CMK (cell line): ENCODE results near the gene HINFP.
A peak's percentile ranks its signal among the peaks of the same experiment; 100 is the strongest.
"Not testable (repeated sequence)": the region's sequence is repeated elsewhere in the genome, so short reads cannot be mapped to it uniquely, and the experiment has no call there.

Experiments used
- DNase-seq: peaks from one replicate; pipeline ENCODE4 v3.0.0-alpha.2; 2010; ENCODE audit warnings: low read depth

HINFP gene

GRCh38 chr11:119117004-119117706 lies 4.2 kb upstream of the HINFP start:
- no peak for DNase-seq

GRCh38 chr11:119118227-119118626 lies 3.2 kb upstream of the HINFP start:
- DNase-seq: no peak

GRCh38 chr11:119118946-119119345 lies 2.4 kb upstream of the HINFP start:
- DNase-seq: no peak

- DNase-seq: no peak
These were observed 757 bp upstream of the HINFP start for GRCh38 chr11:119120639-119121007.

GRCh38 chr11:119121811-119122124 lies 388 bp downstream of the HINFP start:
- DNase-seq: no peak

DNA sequence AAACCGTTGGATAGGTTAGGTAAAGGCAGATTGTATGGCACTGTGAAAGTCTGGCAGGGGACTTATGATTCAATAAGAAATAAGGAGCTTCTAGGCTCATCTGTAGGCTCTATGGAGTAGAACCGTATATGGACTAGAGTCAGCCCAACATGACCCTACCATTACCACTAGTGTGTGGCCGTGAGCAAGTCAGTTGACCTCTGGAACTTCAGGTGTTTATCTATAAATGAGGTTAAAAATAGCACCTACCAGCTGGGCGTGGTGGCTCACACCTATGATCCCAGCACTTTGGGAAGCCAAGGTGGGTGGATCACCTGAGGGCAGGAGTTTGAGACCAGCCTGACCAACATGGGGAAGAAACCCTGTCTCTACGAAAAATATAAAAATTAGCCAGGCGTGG lies 4.4 kb downstream of the HINFP start:
- no peak for DNase-seq

GRCh38 chr11:119126675-119127268 lies 5.4 kb downstream of the HINFP start:
- no peak for DNase-seq

GRCh38 chr11:119130662-119131061 lies 9.3 kb downstream of the HINFP start:
- no peak for DNase-seq

- DNase-seq: no peak
These were observed 13.1 kb downstream of the HINFP start for GRCh38 chr11:119134389-119134978.

DNA sequence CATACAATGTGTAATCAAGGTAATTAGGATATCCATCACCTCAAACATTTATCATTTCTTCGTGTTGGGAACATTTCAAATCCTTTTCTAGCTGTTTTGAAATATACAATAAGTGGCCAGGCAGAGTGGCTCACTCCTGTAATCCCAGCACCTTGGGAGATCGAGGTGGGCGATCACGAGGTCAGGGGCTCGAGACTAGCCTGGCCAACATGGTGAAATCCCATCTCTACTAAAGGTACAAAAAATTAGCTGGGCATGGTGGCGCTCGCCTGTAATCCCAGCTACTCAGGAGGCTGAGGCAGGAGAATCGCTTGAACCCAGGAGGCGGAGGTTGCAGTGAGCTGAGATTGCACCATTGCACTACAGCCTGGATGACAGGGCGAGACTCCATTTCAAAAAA lies 17.9 kb downstream of the HINFP start:
- DNase-seq: not testable (repeated sequence)

DNA sequence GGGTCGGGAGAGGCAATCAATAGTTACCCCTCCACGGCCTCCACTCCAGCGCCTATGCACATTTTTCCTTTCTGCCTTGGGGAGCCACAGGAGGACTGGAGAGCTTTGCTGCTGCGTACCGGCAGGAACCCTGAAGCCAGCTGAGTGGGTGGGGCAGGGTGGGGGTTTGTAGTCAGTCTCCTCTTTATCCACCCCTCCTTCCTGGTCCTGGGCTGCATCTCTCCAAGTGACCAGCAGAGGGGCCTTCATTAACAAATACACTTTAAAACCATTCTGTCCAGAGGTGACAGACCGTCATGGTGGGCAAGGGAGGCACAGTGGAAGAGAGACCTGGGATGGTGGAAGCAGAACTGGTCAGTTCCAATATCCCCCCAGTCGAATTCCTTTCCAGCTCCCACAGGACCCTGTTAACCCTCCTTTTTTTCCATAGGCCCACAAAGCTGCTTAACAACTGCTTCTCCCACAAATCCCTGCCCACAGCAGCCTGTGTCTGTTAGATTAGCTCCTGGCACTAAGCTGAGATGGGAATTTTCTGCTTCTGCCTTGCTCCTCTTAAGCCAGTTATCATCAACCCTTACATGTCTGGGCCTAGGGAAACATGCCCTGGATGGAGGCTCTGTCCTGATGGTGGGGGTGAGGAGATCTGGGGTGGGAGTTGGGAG lies 23.6 kb downstream of the HINFP start:
- DNase-seq: peak; percentile 56

- no peak for DNase-seq
These were observed 24.2 kb downstream of the HINFP start for GRCh38 chr11:119145551-119145950.

- no peak for DNase-seq
These were observed 26.4 kb downstream of the HINFP start for GRCh38 chr11:119147604-119148333.

GRCh38 chr11:119148720-119149017 lies 27.3 kb downstream of the HINFP start:
- DNase-seq: no peak

DNA sequence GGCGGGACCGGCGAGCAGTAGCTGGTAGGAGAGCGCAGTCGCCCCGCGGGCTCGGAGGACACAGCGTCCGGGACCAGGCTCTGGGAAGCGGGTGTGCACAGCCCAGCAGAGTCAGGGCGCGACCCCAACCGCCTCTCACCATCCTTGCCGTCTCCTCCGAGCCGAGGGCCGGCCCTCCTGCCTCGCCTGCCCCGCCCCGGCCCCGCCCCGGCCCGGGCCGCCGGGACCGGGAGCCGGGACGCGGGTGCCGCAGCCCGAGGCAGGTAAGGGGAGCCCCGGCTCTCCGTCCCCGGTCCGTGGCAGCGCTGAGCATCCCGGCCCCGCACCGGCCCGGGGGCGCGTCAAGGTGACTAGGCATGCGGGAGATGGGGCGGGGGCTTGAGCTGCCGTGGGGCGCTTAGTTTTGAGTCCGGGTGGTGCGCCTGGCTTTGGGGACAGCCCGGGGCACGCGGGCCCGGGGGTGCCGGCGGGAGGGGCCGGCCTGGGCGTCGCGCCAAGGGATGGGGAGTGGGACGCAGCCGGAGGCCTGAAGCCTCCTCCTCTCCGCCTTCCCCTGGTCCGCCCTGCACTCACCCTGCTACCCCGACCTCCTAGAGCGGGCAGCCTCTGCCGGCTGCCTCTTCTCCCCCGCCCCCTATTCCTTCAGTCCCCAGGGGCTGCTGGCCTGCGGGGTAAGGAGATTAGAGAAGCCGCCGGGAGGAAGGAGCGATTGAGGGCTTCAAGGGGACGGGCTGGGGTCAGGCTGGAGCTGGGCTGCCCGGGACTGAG lies 27.8 kb downstream of the HINFP start, which contains the start of gene ABCG4:
TSS of gene ABCG4 (plus strand) at position 35 of the 768 bp plus-strand sequence. CDS start 914 bp downstream, outside the sequence.
- DNase-seq: no peak

GRCh38 chr11:119149786-119150275 lies 28.5 kb downstream of the HINFP start:
- no peak for DNase-seq

DNA sequence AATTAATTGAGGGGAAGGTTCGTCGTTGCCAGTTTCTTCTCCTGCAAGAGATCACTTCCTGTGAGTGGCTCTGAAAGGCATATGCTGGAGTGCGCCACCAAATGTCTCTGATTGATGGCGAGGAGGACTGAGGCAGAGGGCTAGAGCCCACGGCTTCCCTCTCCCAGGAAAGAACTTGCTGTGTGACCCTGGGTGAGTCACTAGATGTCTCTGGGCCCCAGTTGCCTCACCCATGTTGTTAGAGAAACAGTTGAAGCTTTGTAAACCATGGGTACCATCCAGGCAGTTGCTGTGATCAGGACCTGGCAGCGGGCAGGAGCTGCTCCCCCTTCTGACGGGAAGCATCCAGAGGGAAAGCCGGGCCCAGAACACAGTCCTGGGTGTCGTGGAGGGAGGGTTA lies 30.7 kb downstream of the HINFP start:
- no peak for DNase-seq

DNA sequence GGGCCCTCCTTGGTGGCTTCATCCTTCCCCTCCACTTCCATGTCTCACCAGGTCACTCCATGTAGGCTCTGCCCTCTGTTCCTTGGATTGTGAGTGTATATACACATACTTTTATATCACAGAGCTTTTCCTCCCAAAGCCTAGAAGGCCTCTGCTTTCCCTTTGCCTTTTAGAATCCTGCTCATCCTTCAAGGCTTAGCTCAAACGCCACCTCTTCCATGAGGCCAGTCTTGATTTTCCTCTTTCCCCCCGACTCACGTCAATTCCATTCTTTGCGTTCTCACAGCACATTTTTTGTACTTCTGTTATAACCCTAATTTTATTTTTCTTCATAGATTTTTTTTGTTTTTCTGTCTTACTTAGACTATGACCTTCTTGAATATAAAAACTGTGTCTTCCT lies 31.2 kb downstream of the HINFP start:
- no peak for DNase-seq

DNA sequence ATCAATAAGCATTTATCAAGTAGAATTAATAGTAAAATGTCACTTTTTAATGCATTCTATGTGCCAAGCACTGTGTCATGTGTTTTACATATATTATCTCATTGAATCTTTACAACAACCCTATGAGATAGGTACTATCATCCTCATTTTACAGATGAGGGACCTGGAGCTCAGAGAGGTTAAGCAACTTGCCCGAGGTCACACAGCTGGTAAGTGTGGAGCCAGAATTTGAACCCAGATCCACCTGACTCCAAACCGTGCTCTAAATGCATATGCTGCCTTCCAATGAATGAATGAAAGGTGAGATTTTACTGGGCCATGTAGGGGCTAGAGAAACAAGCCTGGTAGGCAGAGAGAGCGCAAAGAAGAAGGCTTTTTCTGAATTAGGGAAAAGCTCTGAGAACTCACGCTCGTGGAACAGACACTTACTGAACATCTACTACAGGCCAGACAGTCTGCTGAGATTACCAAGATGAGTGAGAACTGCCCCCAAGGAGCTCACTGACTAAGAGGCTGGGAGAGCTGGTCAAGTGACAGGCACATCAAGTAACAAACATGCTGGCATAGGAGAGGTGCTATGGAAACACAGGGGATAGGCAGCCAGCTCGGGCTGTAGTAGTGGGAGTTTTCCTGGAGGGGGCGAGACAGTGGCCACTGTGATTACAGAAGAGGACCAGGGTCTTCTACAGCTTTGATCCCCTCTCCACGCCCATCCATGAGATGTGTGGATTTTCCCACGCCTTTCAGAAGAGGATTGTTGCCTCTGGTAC lies 31.9 kb downstream of the HINFP start:
- no peak for DNase-seq

- no peak for DNase-seq
These were observed 32.8 kb downstream of the HINFP start for GRCh38 chr11:119154178-119154577.
